GM18505 (cell line): ENCODE data around the gene PARD3.

Experiments
- ATAC-seq: cut with Tn5 transposase; IDR thresholded peaks from one replicate; pipeline ENCODE4 v1.9.1; 2021; ENCODE audit not compliant: unreplicated experiment
- POLR2A ChIP-seq: IDR thresholded peaks from 4 replicates; pipeline ENCODE4 v1.6.1; 2011; ENCODE audit warnings: borderline replicate concordance; ENCODE audit not compliant: insufficient read depth, insufficient read length; ENCODE audit errors: extremely low read depth

Gene PARD3

DNA sequence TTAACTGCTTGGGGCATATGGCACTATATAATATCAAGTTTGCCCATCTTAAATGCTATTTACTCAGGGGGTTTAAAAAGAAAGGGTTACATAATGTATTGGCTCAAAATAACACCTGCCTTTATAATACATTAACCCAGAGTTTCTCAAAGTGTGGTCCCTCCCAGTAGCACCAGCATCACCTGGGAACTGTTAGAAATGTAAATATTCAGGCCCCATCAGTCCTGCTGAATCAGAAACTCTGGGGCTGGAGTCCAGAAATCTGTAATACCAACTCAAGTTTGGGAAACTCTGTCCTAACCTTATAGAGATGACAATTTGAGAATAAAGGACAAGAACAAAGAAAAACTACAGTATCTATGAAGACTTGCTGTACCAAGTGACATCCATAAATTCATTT lies 270.7 kb downstream of the PARD3 start:
- ATAC-seq, result no peak
- no peak for TF ChIP-seq POLR2A

DNA sequence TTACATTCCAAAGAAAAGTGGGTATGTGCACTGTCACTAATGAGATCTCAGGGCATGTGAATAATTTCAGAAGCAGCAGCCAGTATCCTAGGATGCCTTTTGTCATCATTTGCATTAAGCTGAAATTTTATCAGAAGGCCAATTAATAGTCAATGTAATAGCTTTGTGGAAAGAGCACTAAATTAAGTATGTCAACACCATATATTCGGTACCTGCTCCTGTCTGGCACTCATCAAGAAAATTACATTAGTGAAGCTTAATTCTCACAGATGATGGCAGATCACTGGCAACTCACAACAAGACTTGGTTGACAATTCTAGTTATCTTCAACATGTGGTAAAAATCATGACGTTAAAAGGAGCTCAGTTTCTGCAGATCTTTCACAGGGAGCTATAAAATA lies 271.4 kb downstream of the PARD3 start:
- ATAC-seq, result no peak

DNA sequence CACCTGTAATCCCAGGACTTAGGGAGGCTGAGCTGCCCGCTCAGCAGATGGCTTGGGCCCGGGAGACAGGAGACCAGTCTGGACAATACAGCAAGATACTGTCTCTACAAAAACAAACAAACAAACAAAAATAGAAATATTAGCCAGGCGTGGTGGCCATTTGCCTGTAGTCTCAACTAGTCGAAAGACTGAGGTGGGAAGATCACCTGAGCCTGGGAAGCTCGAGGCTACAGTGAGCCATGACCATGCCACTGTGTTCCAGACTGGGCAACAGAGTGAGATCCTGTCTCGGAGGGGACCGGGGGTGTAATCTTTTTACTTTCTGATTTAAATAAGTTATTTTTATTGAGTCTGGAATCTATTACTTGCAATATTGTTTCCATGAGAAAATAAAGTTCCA lies 274.6 kb downstream of the PARD3 start:
- no peak for TF ChIP-seq POLR2A
- no peak for ATAC-seq

More for the DNA sequence above, 271.4 kb downstream of the PARD3 start:
- TF ChIP-seq POLR2A, result no peak

DNA sequence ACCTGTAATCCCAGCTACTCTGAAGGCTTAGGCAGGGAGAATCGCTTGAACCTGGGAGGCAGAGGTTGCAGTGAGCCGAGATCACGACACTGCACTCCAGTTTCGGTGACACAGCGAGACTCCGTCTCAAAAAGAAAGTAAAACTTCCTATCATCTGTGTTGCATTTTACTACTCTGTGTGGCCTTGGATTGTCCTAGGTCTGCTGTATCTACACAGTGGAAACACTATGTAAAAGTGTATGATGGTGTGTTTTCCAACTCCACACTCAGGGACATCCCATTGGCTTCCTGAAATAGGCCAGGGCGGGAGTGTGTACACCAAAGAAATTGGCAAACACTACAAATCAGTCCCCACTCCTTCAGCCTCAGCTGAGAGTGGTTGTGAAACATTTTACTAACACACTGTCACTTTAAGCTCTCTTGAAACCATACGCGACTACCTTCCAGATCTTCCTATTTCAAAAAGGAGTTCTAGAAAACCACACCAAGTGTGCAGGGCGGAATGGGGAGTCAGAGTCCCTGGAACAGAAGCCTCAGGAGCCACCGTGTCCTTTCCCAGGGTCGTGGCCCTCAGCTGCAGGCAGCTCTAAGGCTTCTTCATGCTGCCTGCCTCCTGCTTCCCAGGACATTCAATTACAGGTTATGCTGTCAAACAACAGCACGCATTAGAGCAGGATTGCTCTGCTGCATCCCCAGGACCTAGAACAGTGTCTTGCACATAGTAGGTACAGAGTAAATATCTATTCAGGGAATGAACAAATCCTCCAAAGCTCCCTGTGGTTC lies 275.4 kb downstream of the PARD3 start:
- no peak for ATAC-seq
- peak; percentile 28 for TF ChIP-seq POLR2A

DNA sequence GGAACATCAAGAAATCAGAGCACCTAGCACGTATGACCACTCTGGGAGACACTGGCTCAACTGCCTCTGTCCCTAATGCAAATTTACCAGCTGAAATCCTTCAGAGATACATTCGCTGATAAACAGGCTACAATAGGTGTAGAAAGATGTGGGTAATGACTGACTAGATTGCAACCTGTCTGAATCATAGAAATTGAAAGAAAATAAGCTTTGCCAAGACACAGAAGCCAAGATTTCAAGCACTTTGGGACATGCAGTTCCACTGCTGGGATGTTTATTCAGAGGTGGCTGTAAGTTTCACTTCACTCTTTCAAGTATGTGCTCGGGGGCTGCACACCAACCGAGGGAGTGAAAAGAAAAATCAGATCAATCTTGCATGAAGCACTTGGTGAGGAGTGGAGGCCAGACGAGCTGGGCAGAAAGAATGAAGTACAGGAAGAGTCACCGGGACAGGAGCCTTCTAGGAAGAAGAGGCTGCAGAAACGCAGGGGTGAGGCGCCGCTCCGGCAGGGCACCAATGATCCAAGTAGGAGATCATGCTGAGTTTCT lies 276.7 kb downstream of the PARD3 start:
- TF ChIP-seq POLR2A, result no peak
- ATAC-seq, result peak; percentile 69

DNA sequence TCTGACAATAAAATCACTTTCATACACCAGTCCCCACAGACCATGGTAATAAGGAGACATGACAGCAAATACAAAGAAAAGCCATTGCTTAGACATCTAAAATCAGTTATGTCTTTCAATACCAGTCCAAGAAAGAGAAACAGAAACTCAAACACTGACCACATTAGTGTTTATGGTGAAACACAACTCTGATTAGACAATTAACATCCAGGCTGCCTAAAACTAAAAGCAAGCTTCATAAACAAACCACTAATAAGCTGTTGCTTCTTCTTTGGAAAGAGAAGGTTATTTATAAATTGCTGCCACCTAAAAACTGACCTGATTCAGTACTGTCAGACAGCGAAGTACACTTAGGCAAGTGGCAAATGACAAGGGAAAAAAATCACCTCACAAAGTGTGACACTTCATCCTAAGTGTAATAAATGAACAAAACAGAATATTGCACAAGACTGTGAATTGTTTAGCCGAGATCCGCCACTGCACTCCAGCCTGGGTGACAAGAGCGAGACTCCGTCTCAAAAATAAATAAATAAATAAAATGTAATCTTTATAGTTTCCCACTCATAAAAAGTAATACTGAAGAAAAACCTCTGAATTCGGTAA lies 277.4 kb downstream of the PARD3 start:
- ATAC-seq, result peak; percentile 70

DNA sequence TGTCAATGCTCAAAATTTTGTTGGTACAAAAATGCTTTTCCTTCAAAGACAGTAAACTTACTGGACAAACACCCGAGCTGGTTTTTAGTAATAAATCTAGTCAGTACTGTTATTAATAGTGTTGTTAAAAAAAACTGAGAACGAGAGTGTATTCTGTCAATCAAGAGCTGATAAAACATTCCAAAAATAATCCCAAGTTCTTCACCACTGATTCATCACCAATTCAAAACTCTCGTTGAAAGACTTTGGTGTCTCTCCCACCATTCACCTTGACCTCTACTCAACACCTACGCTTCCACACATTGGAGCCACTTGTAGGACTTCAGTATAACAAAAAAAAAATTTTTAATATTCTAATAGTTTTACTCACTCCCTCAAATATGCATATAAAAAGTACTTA lies 279.2 kb downstream of the PARD3 start:
- TF ChIP-seq POLR2A, result no peak
- no peak for ATAC-seq

More for the DNA sequence above, 277.4 kb downstream of the PARD3 start:
- no peak for TF ChIP-seq POLR2A

DNA sequence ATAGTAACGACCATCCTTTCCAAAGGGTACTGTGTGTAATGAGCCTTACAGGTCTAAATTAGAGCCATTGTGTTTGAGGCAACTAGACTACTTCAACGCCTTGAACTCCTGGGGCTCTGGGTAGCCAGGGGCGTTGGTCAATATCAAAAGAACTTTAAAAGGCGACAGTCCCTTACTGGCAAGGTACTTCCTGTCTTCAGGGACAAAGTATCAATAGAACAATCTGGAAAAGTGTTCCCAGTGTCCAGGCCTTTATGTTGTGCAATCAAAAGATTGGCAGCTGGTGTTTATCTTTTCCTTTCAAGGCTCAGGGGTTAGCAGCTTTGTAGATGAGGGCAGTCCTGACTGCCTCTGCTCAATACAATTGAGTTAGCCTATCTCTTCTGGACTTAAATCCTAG lies 284.3 kb downstream of the PARD3 start:
- TF ChIP-seq POLR2A, result no peak
- no peak for ATAC-seq

DNA sequence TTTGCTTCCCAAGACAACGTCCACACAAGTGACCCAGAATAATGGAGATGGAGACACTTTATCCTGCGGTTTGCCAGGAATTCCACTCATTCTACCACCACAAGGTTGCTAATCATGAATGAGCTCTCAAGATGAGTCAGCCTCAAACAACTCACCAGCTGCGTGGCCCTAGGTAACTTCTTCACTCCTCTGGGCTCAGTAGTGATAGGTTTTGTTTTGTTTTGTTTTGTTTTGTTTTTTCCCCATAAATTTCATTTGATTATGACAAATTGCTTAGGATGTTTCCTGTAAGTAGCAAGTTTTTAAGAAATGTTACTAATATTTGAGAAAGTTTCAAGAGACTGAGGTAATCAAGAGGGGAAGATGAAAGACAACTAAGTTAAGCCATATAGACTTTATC lies 286.8 kb downstream of the PARD3 start:
- no peak for ATAC-seq
- no peak for TF ChIP-seq POLR2A

DNA sequence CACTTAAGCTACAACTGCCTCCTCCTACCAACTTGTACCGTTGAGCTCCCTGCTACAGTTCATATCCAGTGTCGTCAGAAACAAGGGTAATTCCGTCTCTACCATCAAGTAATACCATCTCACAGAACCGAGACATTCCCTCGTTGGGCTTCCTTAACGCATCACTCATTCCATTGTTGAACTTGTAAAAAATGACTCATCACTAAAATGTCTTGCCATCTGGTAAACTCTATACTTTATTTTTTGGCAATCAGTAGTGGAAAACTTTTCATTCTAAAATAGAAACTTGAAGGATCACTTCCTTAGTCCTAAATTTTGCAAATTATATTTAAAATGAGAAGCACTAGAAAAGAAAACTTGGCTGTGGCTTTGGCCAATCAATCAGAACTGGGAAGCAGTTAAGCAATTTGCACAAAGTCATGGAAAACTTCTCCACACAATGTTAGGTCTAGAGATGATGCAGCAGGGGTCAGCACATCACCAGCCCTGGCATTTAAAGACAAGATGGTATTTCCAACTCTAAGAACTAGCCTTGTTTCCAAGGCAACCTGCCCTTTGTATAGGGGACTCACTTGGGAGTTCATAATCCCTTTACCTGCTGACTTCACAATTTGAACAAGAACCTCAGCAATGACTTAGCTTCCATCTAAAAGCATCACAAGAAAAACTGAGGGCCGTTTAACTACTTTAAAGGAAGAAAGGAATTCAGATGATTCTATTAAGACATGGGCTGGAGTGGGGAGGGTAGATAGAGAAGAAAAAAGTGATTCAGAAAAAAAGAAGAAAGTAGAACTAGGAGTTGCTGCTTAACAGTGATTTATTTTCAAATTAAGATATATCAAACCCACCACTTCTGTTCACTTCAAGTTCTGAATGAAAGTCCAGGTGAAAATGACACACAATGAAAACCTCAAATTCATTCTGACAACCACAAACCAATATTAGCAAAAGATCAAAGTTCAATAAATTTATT lies 288.1 kb downstream of the PARD3 start:
- no peak for TF ChIP-seq POLR2A
- no peak for ATAC-seq

DNA sequence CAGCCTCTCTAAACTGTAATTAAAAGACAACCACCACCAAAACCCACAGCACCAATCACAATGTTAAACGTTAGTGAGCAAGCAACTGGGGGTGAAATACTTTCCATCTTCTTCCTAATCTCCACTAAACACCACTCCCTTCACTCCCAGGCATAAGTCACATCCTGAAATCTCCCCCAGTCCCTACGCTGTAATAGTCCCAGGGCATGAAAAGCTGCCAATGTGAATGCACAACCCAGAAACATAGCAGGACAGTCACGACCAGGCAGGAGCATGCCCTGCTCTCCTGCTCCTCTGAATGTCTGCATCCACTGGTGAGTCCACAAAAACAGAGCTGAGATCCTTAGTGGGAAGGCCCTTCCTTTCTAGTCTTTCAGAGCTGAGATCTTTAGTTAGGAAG lies 288.9 kb downstream of the PARD3 start:
- no peak for TF ChIP-seq POLR2A

DNA sequence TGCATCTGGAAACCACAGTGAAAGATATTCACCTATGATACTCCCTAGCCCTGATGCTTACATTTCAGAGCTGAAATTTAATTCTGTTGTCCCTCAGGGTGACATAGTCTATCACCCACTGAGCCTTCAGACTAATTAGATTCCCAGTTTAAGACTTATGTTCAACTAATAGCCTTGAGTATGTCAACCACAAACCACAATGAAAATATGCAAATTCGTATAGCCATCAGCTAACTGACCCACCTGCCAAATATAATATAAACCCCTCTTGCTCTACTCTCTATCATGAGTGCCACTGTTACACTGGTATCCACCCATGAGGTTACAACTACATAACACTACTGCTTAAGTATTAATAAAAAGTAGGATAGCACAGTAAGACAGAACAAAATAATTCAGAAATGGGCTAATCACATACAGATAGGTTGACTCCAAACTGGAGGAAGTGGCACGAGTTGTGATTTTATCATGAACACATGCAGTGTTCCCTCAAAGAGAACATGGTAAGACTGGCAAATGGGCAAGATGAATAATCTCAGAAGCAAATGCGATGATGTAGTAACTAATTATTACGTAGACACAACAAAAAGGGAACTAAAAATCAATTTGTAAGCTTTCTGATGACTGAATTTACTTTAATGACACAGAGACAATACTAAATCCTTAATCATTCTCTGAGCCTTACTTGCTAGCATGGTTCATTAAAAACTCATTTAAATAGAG lies 290.6 kb downstream of the PARD3 start:
- no peak for TF ChIP-seq POLR2A
- no peak for ATAC-seq

More for the DNA sequence above, 288.9 kb downstream of the PARD3 start:
- no peak for ATAC-seq
